HG03135 (cell line): ENCODE data around the gene RASGEF1B.
"Not testable (repeated sequence)": the region's sequence is repeated elsewhere in the genome, so short reads cannot be mapped to it uniquely, and the experiment has no call there.

Source experiments
- ATAC-seq: cut with Tn5 transposase; IDR thresholded peaks from one replicate; pipeline ENCODE4 v1.9.1; 2021; ENCODE audit warnings: mild to moderate bottlenecking, moderate library complexity; ENCODE audit not compliant: unreplicated experiment

RASGEF1B gene

GRCh38 chr4:81436096-81436495, 35.6 kb downstream of the RASGEF1B start:
- ATAC-seq, result no peak

- no peak for ATAC-seq
Observed at GRCh38 chr4:81432825-81433224, 38.9 kb downstream of the RASGEF1B start.

- no peak for ATAC-seq
Observed at GRCh38 chr4:81431971-81432370, 39.7 kb downstream of the RASGEF1B start.

GRCh38 chr4:81429607-81430006, 42.1 kb downstream of the RASGEF1B start:
- no peak for ATAC-seq

GRCh38 chr4:81429031-81429430, 42.7 kb downstream of the RASGEF1B start:
- no peak for ATAC-seq

- no peak for ATAC-seq
Observed at GRCh38 chr4:81428002-81428401, 43.7 kb downstream of the RASGEF1B start.

- no peak for ATAC-seq
Observed at GRCh38 chr4:81427344-81427821, 44.3 kb downstream of the RASGEF1B start.

- ATAC-seq, result no peak
Observed at GRCh38 chr4:81426770-81427289, 44.9 kb downstream of the RASGEF1B start.

- no peak for ATAC-seq
Observed at GRCh38 chr4:81424816-81425755, 46.6 kb downstream of the RASGEF1B start.

- ATAC-seq, result no peak
Observed at GRCh38 chr4:81424336-81424735, 47.4 kb downstream of the RASGEF1B start.

GRCh38 chr4:81422595-81422994, 49.1 kb downstream of the RASGEF1B start:
- no peak for ATAC-seq

- ATAC-seq, result peak; percentile 99
Observed at GRCh38 chr4:81421346-81422218, 50.1 kb downstream of the RASGEF1B start.

- ATAC-seq, result no peak
Observed at GRCh38 chr4:81418572-81418971, 53.1 kb downstream of the RASGEF1B start.

- ATAC-seq, result no peak
Observed at GRCh38 chr4:81412946-81413495, 58.7 kb downstream of the RASGEF1B start.

GRCh38 chr4:81410680-81411079, 61.0 kb downstream of the RASGEF1B start:
- no peak for ATAC-seq

GRCh38 chr4:81409836-81410235, 61.9 kb downstream of the RASGEF1B start:
- ATAC-seq, result no peak

GRCh38 chr4:81408341-81408740, 63.4 kb downstream of the RASGEF1B start:
- ATAC-seq, result no peak

GRCh38 chr4:81407726-81408125, 64.0 kb downstream of the RASGEF1B start:
- no peak for ATAC-seq

- not testable (repeated sequence) for ATAC-seq
Observed at GRCh38 chr4:81406481-81406880, 65.2 kb downstream of the RASGEF1B start.

GRCh38 chr4:81405900-81406401, 65.8 kb downstream of the RASGEF1B start:
- peak; percentile 72 for ATAC-seq

GRCh38 chr4:81404741-81405140, 67.0 kb downstream of the RASGEF1B start:
- ATAC-seq, result no peak
